Fibroblast of lung (primary cell): ENCODE results near the gene FPR1.

Experiments
- EZH2 ChIP-seq: IDR thresholded peaks from 2 replicates; pipeline ENCODE4 v1.5.1; 2012; ENCODE audit warnings: low read length, control low read depth, mild to moderate bottlenecking; ENCODE audit errors: missing control alignments
- TF ChIP-seq, protein P1 (sequence below), 2 donors: IDR thresholded peaks in 1 of 2; conservative IDR thresholded peaks in 1 of 2; 1 replicate in 1 of 2; 2 replicates in 1 of 2; pipeline ENCODE4 v1.5.1; 2011 to 2012; ENCODE audit warnings: low read length in 2 of 2, control low read depth in 1 of 2, inconsistent platforms in 1 of 2, low read depth in 1 of 2, mild to moderate bottlenecking in 1 of 2

DNA sequence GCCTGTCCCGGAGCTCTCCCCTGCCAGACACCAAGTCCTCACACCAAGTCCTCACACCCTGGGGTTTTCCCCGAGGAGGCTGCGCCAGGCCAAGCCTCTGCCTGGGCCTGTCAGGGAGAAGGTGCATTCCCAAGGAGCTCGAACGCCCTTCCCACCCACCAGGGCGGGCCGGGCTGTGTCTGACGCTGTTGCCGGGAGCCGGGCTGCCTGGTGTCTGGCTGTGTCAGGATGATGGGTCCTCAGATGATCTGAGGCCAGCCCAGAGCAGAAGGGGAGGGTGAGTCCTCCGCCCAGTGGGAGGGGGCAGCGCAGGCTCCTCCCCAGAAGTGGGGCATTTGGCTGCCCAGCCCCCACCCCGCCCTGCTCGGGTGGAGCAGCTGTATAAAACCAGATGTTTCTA, 25.6 kb downstream of the FPR1 start:
- TF ChIP-seq, protein P1, sequence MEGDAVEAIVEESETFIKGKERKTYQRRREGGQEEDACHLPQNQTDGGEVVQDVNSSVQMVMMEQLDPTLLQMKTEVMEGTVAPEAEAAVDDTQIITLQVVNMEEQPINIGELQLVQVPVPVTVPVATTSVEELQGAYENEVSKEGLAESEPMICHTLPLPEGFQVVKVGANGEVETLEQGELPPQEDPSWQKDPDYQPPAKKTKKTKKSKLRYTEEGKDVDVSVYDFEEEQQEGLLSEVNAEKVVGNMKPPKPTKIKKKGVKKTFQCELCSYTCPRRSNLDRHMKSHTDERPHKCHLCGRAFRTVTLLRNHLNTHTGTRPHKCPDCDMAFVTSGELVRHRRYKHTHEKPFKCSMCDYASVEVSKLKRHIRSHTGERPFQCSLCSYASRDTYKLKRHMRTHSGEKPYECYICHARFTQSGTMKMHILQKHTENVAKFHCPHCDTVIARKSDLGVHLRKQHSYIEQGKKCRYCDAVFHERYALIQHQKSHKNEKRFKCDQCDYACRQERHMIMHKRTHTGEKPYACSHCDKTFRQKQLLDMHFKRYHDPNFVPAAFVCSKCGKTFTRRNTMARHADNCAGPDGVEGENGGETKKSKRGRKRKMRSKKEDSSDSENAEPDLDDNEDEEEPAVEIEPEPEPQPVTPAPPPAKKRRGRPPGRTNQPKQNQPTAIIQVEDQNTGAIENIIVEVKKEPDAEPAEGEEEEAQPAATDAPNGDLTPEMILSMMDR (conservative IDR thresholded peaks at IDR 0.05 in 1 of 2, IDR thresholded peaks at IDR 0.05 in 1 of 2; ENCODE audit: low read depth in 1 of 2, low read length in 2 of 2): no peak
- no peak for TF ChIP-seq EZH2
